ENCODE measurements around the gene VWA5B2. TPM values are rescaled to one million over a fixed set of nuclear protein-coding genes. Genes with fewer than 3 reads are reported as not detected.

Gene VWA5B2
- total and polyA plus RNA-seq, 9 of the 15 experiments (the other 6 are each of a cell fraction or from before 2014, with no cell fraction given): 0.04 TPM; not detected in 8

GRCh38 chr3:184248454-184249411 lies 19.3 kb downstream of the VWA5B2 start, which contains the start of gene ALG3 (continued):
- peak; percentile 84 for TF ChIP-seq SAP30 (IDR thresholded peaks at IDR 0.05; ENCODE audit: borderline replicate concordance, insufficient read depth, low read depth, low read length, poor library complexity, severe bottlenecking)
- no peak; the same call in 1 of the 2 replicates for TF ChIP-seq LARP7 (IDR thresholded peaks at IDR 0.05)
- TF ChIP-seq ZZZ3 (IDR thresholded peaks at IDR 0.05): no peak; the same call in 1 of the 2 replicates
- 0 out of 2 replicates have a peak, but pooled peaks have one; percentile 76 for TF ChIP-seq RREB1 (CRISPR knock-in tag; IDR thresholded peaks at IDR 0.05)
- TF ChIP-seq RHOXF2B (CRISPR knock-in tag; conservative IDR thresholded peaks at IDR 0.05): no peak
- TF ChIP-seq, protein P1, sequence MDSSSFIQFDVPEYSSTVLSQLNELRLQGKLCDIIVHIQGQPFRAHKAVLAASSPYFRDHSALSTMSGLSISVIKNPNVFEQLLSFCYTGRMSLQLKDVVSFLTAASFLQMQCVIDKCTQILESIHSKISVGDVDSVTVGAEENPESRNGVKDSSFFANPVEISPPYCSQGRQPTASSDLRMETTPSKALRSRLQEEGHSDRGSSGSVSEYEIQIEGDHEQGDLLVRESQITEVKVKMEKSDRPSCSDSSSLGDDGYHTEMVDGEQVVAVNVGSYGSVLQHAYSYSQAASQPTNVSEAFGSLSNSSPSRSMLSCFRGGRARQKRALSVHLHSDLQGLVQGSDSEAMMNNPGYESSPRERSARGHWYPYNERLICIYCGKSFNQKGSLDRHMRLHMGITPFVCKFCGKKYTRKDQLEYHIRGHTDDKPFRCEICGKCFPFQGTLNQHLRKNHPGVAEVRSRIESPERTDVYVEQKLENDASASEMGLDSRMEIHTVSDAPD (CRISPR knock-in tag; IDR thresholded peaks at IDR 0.05): no peak
- TF ChIP-seq RBM25 (IDR thresholded peaks at IDR 0.05; ENCODE audit: low read depth, low read length, severe bottlenecking): no peak
- TF ChIP-seq MCM3 (IDR thresholded peaks at IDR 0.05): no peak
- TF ChIP-seq, protein P2, sequence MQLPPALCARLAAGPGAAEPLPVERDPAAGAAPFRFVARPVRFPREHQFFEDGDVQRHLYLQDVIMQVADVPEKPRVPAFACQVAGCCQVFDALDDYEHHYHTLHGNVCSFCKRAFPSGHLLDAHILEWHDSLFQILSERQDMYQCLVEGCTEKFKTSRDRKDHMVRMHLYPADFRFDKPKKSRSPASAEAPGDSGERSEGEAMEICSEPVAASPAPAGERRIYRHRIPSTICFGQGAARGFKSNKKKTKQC (CRISPR knock-in tag; IDR thresholded peaks at IDR 0.05): no peak
- TF ChIP-seq ZNF79 (CRISPR knock-in tag; IDR thresholded peaks at IDR 0.05; ENCODE audit: low read depth): no peak
- TF ChIP-seq, protein P3, sequence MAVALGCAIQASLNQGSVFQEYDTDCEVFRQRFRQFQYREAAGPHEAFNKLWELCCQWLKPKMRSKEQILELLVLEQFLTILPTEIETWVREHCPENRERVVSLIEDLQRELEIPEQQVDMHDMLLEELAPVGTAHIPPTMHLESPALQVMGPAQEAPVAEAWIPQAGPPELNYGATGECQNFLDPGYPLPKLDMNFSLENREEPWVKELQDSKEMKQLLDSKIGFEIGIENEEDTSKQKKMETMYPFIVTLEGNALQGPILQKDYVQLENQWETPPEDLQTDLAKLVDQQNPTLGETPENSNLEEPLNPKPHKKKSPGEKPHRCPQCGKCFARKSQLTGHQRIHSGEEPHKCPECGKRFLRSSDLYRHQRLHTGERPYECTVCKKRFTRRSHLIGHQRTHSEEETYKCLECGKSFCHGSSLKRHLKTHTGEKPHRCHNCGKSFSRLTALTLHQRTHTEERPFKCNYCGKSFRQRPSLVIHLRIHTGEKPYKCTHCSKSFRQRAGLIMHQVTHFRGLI (CRISPR knock-in tag; IDR thresholded peaks at IDR 0.05): no peak
- TF ChIP-seq ZFX (CRISPR knock-in tag; IDR thresholded peaks at IDR 0.05): peak; percentile 81
- no peak for TF ChIP-seq ZFP1 (CRISPR knock-in tag; IDR thresholded peaks at IDR 0.05)
- TF ChIP-seq ZNF121 (CRISPR knock-in tag; conservative IDR thresholded peaks at IDR 0.05): no peak
- 0 out of 2 replicates have a peak, but pooled peaks have one; percentile 12 for TF ChIP-seq MYBL2 (IDR thresholded peaks at IDR 0.05; ENCODE audit: low read depth)
- TF ChIP-seq MYBL2 (CRISPR knock-in tag; IDR thresholded peaks at IDR 0.05; ENCODE audit: borderline replicate concordance): no peak
- TF ChIP-seq MAFK (IDR thresholded peaks at IDR 0.05; ENCODE audit: low read length): 0 out of 2 replicates have a peak, but pooled peaks have one; percentile 10
- TF ChIP-seq ZKSCAN8 (CRISPR knock-in tag; IDR thresholded peaks at IDR 0.05): no peak

All from K562 (cell line).